Caco-2 (cell line): ENCODE data around the gene COQ8A. TPM values are rescaled to one million over a fixed set of nuclear protein-coding genes. Genes with fewer than 3 reads are reported as not detected.

ENCODE experiments used
- BruUV-seq: library from RNA; stranded (reverse); fragments of 400-500 nt; replicated peaks from 2 replicates; lab custom pipeline; 2021; lab: Mats Ljungman, UMichigan
- CTCF ChIA-PET: fragments of 300-600 bp; sonication (Branson Sonifier 250); formaldehyde crosslinking; loops from one replicate; lab custom pipeline; 2022; ENCODE audit warnings: antibody characterized with exemption; lab: Charles Lee
- POLR2A ChIA-PET: fragments of 300-600 bp; sonication (Branson Sonifier 250); formaldehyde crosslinking; loops from one replicate; lab custom pipeline; 2022; ENCODE audit warnings: antibody characterized with exemption; lab: Charles Lee
- DNase-seq, 2 experiments: peaks; one replicate each; pipeline versions ENCODE4 v3.0.0 to v3.0.0-alpha.2; 2020 to 2022
- H3K27me3 ChIP-seq: replicated peaks from 2 replicates; pipeline ENCODE4 v1.6.0; 2011; ENCODE audit warnings: low read length; ENCODE audit not compliant: control insufficient read depth, insufficient read depth
- H3K36me3 ChIP-seq: 2 replicates; pipeline ENCODE4 v1.5.1; 2011; ENCODE audit warnings: low read length; ENCODE audit not compliant: control insufficient read depth, insufficient read depth
- H3K4me1 ChIP-seq: fragments of 250-450 bp; sonication (Bioruptor Pico); 2 replicates; pipeline ENCODE4 v1.5.1; 2020; ENCODE audit warnings: mild to moderate bottlenecking
- H3K4me3 ChIP-seq: 2 replicates; pipeline ENCODE4 v1.5.1; 2011; ENCODE audit warnings: low read depth, mild to moderate bottlenecking, control low read depth, low read length
- H3K9me3 ChIP-seq: fragments of 250-450 bp; sonication (Bioruptor Pico); 2 replicates; pipeline ENCODE4 v1.5.1; 2020; ENCODE audit warnings: mild to moderate bottlenecking, moderate library complexity
- H3K27ac Mint-ChIP-seq: one replicate; pipeline ENCODE4 v1.8.0; 2022; ENCODE audit warnings: mixed read lengths; ENCODE audit not compliant: unreplicated experiment
- H3K27me3 Mint-ChIP-seq: one replicate; pipeline ENCODE4 v1.8.0; 2022; ENCODE audit warnings: mixed read lengths; ENCODE audit not compliant: insufficient read depth, unreplicated experiment
- H3K36me3 Mint-ChIP-seq: one replicate; pipeline ENCODE4 v1.8.0; 2022; ENCODE audit warnings: mild to moderate bottlenecking, mixed read lengths; ENCODE audit not compliant: insufficient read depth, unreplicated experiment
- H3K4me1 Mint-ChIP-seq: one replicate; pipeline ENCODE4 v1.8.0; 2022; ENCODE audit warnings: low read depth, mixed read lengths; ENCODE audit not compliant: unreplicated experiment
- H3K4me3 Mint-ChIP-seq: one replicate; pipeline ENCODE4 v1.8.0; 2022; ENCODE audit warnings: mild to moderate bottlenecking, moderate library complexity, mixed read lengths; ENCODE audit not compliant: unreplicated experiment
- H3K9me3 Mint-ChIP-seq: one replicate; pipeline ENCODE4 v1.8.0; 2022; ENCODE audit warnings: mixed read lengths; ENCODE audit not compliant: unreplicated experiment
- CTCF ChIP-seq, 2 experiments: fragments of 200-600 bp in 1 of 2; IDR thresholded peaks; 1 replicate in 1 of 2; 2 replicates in 1 of 2; pipeline versions ENCODE4 v1.5.1 to v1.8.0; 2011 to 2022; ENCODE audit warnings: antibody characterized with exemption in 1 of 2, control low read depth in 1 of 2, inconsistent platforms in 1 of 2, low read depth in 1 of 2, low read length in 1 of 2, mild to moderate bottlenecking in 1 of 2, moderate library complexity in 1 of 2; ENCODE audit not compliant: insufficient read depth in 1 of 2, severe bottlenecking in 1 of 2, unreplicated experiment in 1 of 2
- intact Hi-C: fragments of 100-400 bp; cut with micrococcal nuclease; formaldehyde crosslinking; loops from one replicate; pipeline ENCODE4 v1.10.0; 2022; ENCODE audit not compliant: unreplicated experiment
- total RNA-seq: library from RNA; stranded (reverse); gene quantifications from 2 replicates; pipeline ENCODE4 v1.2.3, GENCODE V29; 2022

COQ8A gene
- total RNA-seq, 1 experiment from 2014 or later, result 50.0 TPM

DNA sequence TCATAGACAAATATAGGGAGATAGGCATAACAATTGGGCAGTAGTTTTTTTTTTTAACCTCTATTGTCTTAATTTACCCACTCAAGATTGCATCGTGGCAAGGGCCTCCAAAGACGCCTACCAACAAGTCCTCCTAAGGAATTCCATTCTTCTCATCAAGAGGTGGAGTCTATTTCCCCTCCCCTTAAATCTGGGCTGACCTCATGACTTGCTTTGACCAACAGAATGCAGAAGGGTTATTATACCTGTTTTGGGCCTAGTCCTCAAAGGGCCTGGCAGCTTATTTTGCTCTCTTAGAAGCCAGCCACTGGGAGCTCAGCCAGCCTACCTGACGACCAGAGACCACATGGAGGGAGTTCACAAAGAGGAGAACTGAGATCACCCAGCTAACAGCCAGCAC is 92.3 kb downstream of the COQ8A start:
- H3K36me3 Mint-ChIP-seq, result peaks cover 42% of the 10 kb centered on the region
- H3K27ac Mint-ChIP-seq, result no peak overlapping the region

GRCh38 chr1:227033880-227034279 is 93.8 kb downstream of the COQ8A start:
- ChIA-PET POLR2A (no interaction called here), CTCF (no interaction called here)
- H3K4me1 Mint-ChIP-seq, result no peaks in the 10 kb centered on the region
- Histone ChIP-seq H3K4me3 (no peak overlapping the region), H3K9me3 (no peaks in the 10 kb centered on the region), H3K27me3 (no peaks in the 10 kb centered on the region), H3K4me1 (no peaks in the 10 kb centered on the region), H3K36me3 (no peaks in the 10 kb centered on the region; the same call in 1 of the 2 replicates)
- intact Hi-C loops, result no loop called here
- DNase-seq, result no peak
- TF ChIP-seq CTCF (IDR thresholded peaks at IDR 0.05; ENCODE audit: insufficient read depth in 1 of 2, low read depth in 1 of 2, low read length in 1 of 2, severe bottlenecking in 1 of 2, unreplicated experiment in 1 of 2), result no peak
- H3K4me3 Mint-ChIP-seq, result no peak overlapping the region
- peaks cover 35% of the 10 kb centered on the region for H3K36me3 Mint-ChIP-seq
- H3K9me3 Mint-ChIP-seq, result no peaks in the 10 kb centered on the region
- no peak overlapping the region for H3K27ac Mint-ChIP-seq
- BruUV-seq, result no TSS peak
- H3K27me3 Mint-ChIP-seq, result no peaks in the 10 kb centered on the region

More for the DNA sequence above, 92.3 kb downstream of the COQ8A start:
- H3K27me3 ChIP-seq, result no peaks in the 10 kb centered on the region
- intact Hi-C loops, result no loop called here
- no peaks in the 10 kb centered on the region for H3K27me3 Mint-ChIP-seq
- H3K4me3 ChIP-seq, result no peak overlapping the region
- H3K9me3 Mint-ChIP-seq, result no peaks in the 10 kb centered on the region
- ChIA-PET POLR2A (no interaction called here), CTCF (no interaction called here)
- no peak for TF ChIP-seq CTCF (IDR thresholded peaks at IDR 0.05; ENCODE audit: insufficient read depth in 1 of 2, low read depth in 1 of 2, low read length in 1 of 2, severe bottlenecking in 1 of 2, unreplicated experiment in 1 of 2)
- no peaks in the 10 kb centered on the region; the same call in 1 of the 2 replicates for H3K36me3 ChIP-seq
- no TSS peak for BruUV-seq
- no peaks in the 10 kb centered on the region for H3K9me3 ChIP-seq
- no peaks in the 10 kb centered on the region for H3K4me1 Mint-ChIP-seq
- H3K4me3 Mint-ChIP-seq, result no peak overlapping the region
- DNase-seq, result no peak
- H3K4me1 ChIP-seq, result no peaks in the 10 kb centered on the region

DNA sequence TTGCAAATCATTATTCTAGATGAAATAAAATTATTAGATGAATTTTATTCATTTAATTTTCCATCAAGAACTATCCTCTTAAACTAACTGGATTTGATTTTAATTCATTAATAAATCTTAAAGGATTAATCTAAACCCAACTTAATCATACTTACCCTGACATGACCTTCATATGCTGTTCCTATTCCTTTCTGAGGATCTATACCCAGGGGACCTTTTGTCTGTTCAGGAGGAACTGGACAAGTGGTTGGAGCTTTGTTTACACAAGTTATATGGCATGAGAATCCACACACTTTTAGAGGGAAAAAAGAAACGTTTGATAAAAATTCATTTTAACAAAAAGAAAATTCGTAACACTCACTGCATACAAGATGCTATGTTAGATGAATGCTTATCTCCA is 95.2 kb downstream of the COQ8A start:
- Histone ChIP-seq H3K27me3 (no peaks in the 10 kb centered on the region), H3K9me3 (no peaks in the 10 kb centered on the region), H3K4me1 (no peaks in the 10 kb centered on the region), H3K4me3 (no peak overlapping the region), H3K36me3 (no peaks in the 10 kb centered on the region; the same call in 1 of the 2 replicates)
- H3K9me3 Mint-ChIP-seq, result no peaks in the 10 kb centered on the region
- no peak for TF ChIP-seq CTCF (IDR thresholded peaks at IDR 0.05; ENCODE audit: insufficient read depth in 1 of 2, low read depth in 1 of 2, low read length in 1 of 2, severe bottlenecking in 1 of 2, unreplicated experiment in 1 of 2)
- ChIA-PET POLR2A (no interaction called here), CTCF (no interaction called here)
- no peak overlapping the region for H3K4me3 Mint-ChIP-seq
- no TSS peak for BruUV-seq
- no peak for DNase-seq
- no peaks in the 10 kb centered on the region for H3K4me1 Mint-ChIP-seq
- intact Hi-C loops, result no loop called here
- H3K36me3 Mint-ChIP-seq, result peaks cover 27% of the 10 kb centered on the region
- H3K27me3 Mint-ChIP-seq, result no peaks in the 10 kb centered on the region
- no peak overlapping the region for H3K27ac Mint-ChIP-seq
